ENCODE measurements around the gene SLC52A3.

DNA sequence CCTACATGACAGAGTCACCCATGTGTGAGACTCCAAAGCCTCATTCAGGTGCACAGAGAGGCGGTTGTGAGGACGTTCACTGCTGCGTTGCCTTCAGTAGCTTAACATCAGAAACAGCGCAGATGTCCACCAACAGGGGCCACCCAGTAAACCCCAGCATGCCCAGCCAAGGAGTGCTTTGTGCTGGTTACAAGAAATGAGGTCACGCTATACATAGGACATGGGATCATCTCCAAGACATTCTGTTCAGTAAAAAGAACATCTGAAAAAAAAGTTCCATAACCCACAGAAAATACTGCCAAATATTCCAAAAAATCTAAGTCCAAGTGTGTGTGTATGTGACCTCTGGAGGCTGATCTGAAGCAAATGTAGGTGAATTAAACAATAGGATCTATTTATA, 16.0 kb downstream of the SLC52A3 start:
- TF ChIP-seq, protein P1, sequence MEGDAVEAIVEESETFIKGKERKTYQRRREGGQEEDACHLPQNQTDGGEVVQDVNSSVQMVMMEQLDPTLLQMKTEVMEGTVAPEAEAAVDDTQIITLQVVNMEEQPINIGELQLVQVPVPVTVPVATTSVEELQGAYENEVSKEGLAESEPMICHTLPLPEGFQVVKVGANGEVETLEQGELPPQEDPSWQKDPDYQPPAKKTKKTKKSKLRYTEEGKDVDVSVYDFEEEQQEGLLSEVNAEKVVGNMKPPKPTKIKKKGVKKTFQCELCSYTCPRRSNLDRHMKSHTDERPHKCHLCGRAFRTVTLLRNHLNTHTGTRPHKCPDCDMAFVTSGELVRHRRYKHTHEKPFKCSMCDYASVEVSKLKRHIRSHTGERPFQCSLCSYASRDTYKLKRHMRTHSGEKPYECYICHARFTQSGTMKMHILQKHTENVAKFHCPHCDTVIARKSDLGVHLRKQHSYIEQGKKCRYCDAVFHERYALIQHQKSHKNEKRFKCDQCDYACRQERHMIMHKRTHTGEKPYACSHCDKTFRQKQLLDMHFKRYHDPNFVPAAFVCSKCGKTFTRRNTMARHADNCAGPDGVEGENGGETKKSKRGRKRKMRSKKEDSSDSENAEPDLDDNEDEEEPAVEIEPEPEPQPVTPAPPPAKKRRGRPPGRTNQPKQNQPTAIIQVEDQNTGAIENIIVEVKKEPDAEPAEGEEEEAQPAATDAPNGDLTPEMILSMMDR (IDR thresholded peaks at IDR 0.05), result no peak
- TF ChIP-seq KDM1A (IDR thresholded peaks at IDR 0.05; ENCODE audit: low read depth), result no peak
